Measurements from ENCODE around the gene SFXN3.

Gene SFXN3

GRCh38 chr10:100999742-101000126 lies 31.3 kb upstream of the SFXN3 start, which contains the start of gene LZTS2:
TSS of gene LZTS2 (plus strand) at chr10:100999808. CDS start at chr10:101002539, 2,731 bp downstream.
- DNase-seq: no peak

- DNase-seq: peak; percentile 87
Measured at GRCh38 chr10:101000127-101000914, 30.7 kb upstream of the SFXN3 start.

- peak; percentile 62 for DNase-seq
Measured at GRCh38 chr10:101000915-101001658, 29.9 kb upstream of the SFXN3 start.

GRCh38 chr10:101001659-101002035 lies 29.4 kb upstream of the SFXN3 start:
- no peak for DNase-seq

- no peak for DNase-seq
Measured at GRCh38 chr10:101002456-101002855, 28.6 kb upstream of the SFXN3 start.

GRCh38 chr10:101003639-101004206 lies 27.3 kb upstream of the SFXN3 start:
- DNase-seq: no peak

GRCh38 chr10:101005361-101005760 lies 25.7 kb upstream of the SFXN3 start:
- DNase-seq: no peak

- DNase-seq: no peak
Measured at GRCh38 chr10:101005869-101006567, 25.0 kb upstream of the SFXN3 start.

- no peak for DNase-seq
Measured at GRCh38 chr10:101006593-101007098, 24.4 kb upstream of the SFXN3 start.

GRCh38 chr10:101007099-101007711 lies 23.8 kb upstream of the SFXN3 start:
- no peak for DNase-seq

- no peak for DNase-seq
Measured at GRCh38 chr10:101007915-101008822, 22.9 kb upstream of the SFXN3 start.

- no peak for DNase-seq
Measured at GRCh38 chr10:101008823-101009423, 22.1 kb upstream of the SFXN3 start.

GRCh38 chr10:101010329-101010728 lies 20.7 kb upstream of the SFXN3 start:
- DNase-seq: no peak

- DNase-seq: no peak
Measured at GRCh38 chr10:101011517-101012423, 19.3 kb upstream of the SFXN3 start.

GRCh38 chr10:101012525-101013364 lies 18.3 kb upstream of the SFXN3 start:
- peak; percentile 80 for DNase-seq

- DNase-seq: no peak
Measured at GRCh38 chr10:101013365-101013825, 17.6 kb upstream of the SFXN3 start.

GRCh38 chr10:101014230-101014884 lies 16.7 kb upstream of the SFXN3 start:
- DNase-seq: peak; percentile 74
